HG03196 (cell line): ENCODE measurements around the gene C1QB.
"Not testable (repeated sequence)": the region's sequence is repeated elsewhere in the genome, so short reads cannot be mapped to it uniquely, and the experiment has no call there.

Experiments used
- ATAC-seq: cut with Tn5 transposase; IDR thresholded peaks from one replicate; pipeline ENCODE4 v1.9.1; 2021; ENCODE audit not compliant: unreplicated experiment

The C1QB gene

GRCh38 chr1:22691031-22691753, 38.2 kb downstream of the C1QB start:
- no peak for ATAC-seq

- ATAC-seq = no peak
Measured at GRCh38 chr1:22694172-22694571, 41.1 kb downstream of the C1QB start.

GRCh38 chr1:22696610-22697009, 43.6 kb downstream of the C1QB start:
- ATAC-seq = no peak

GRCh38 chr1:22697980-22698379, 44.9 kb downstream of the C1QB start:
- ATAC-seq = no peak

- ATAC-seq = no peak
Measured at GRCh38 chr1:22699681-22700520, 46.9 kb downstream of the C1QB start.

- ATAC-seq = no peak
Measured at GRCh38 chr1:22702296-22703085, 49.5 kb downstream of the C1QB start.

- no peak for ATAC-seq
Measured at GRCh38 chr1:22704440-22705067, 51.5 kb downstream of the C1QB start.

GRCh38 chr1:22705586-22705985, 52.5 kb downstream of the C1QB start:
- no peak for ATAC-seq

GRCh38 chr1:22706100-22706499, 53.1 kb downstream of the C1QB start:
- ATAC-seq = not testable (repeated sequence)

- no peak for ATAC-seq
Measured at GRCh38 chr1:22708777-22709176, 55.7 kb downstream of the C1QB start.

GRCh38 chr1:22709227-22709626, 56.2 kb downstream of the C1QB start:
- no peak for ATAC-seq

GRCh38 chr1:22709891-22710700, 57.1 kb downstream of the C1QB start:
- no peak for ATAC-seq

- ATAC-seq = no peak
Measured at GRCh38 chr1:22710701-22711049, 57.6 kb downstream of the C1QB start, which contains the start of gene EPHB2. TSS of gene EPHB2 (plus strand) at chr1:22710839. CDS start at chr1:22710983, 144 bp downstream.

GRCh38 chr1:22711071-22711470, 58.0 kb downstream of the C1QB start:
- ATAC-seq = no peak
